Vein endothelial cell (primary cell): ENCODE results near the gene DNAJC15. TPM values are rescaled to one million over a fixed set of nuclear protein-coding genes. Genes with fewer than 3 reads are reported as not detected.

Experiments
- total RNA-seq: library from RNA; depleted of rRNA; stranded (reverse); fragments of >200 nt; gene quantifications from 2 replicates; pipeline ENCODE4 v1.2.3, GENCODE V29; 2012

DNAJC15 gene
- 14.7 and 16.7 TPM in 2 replicates for total RNA-seq

GRCh38 chr13:43023289-43023963 is at the start of gene DNAJC15:
Gene DNAJC15 (plus strand): TSS chr13:43023586. CDS start chr13:43023627, 41 bp downstream.

GRCh38 chr13:42991898-42992763 is 31.3 kb upstream of the DNAJC15 start, which contains the start of gene EPSTI1:
Gene EPSTI1 (minus strand): TSS chr13:42992241. CDS start chr13:42992165, 76 bp downstream.

Other genes with a start within 250 kb of the DNAJC15 start
- not detected in 2 replicates for gene FAM216B, start 242.0 kb upstream of the DNAJC15 start, total RNA-seq
- gene EPSTI1, start 31.3 kb upstream of the DNAJC15 start, total RNA-seq: 0.48 and 2.3 TPM in 2 replicates